GM19099 (cell line): ENCODE data around the gene TELO2.

Source experiments
- POLR2A ChIP-seq: IDR thresholded peaks from 3 replicates; pipeline ENCODE4 v1.6.1; 2011; ENCODE audit warnings: low read depth; ENCODE audit not compliant: insufficient read length; ENCODE audit errors: extremely low read depth

Gene TELO2

DNA sequence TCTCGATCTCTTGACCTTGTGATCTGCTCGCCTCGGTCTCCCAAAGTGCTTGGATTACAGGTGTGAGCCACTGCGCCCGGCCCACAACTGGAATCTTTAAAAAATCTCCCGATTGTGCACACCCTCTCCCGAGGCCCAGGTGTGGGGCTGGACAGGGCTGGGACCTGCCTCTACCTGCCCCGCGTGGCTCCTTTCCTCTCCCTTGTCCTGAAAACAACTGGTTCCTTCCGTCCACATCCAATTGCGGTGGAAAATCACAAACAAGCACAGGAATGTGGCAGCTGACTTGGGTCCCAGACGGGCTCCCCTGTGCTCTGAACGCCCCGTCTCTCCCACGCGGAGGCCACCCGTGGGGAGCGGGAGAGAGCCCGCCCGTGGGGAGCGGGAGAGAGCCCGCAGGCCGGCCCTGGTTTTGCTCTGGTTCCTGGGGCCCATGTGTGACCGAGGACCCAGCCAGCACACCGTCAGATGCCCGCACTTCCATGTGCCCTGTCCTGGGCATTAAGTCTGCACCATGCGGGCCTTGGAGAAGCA is 37.3 kb downstream of the TELO2 start:
- no peak for TF ChIP-seq POLR2A

DNA sequence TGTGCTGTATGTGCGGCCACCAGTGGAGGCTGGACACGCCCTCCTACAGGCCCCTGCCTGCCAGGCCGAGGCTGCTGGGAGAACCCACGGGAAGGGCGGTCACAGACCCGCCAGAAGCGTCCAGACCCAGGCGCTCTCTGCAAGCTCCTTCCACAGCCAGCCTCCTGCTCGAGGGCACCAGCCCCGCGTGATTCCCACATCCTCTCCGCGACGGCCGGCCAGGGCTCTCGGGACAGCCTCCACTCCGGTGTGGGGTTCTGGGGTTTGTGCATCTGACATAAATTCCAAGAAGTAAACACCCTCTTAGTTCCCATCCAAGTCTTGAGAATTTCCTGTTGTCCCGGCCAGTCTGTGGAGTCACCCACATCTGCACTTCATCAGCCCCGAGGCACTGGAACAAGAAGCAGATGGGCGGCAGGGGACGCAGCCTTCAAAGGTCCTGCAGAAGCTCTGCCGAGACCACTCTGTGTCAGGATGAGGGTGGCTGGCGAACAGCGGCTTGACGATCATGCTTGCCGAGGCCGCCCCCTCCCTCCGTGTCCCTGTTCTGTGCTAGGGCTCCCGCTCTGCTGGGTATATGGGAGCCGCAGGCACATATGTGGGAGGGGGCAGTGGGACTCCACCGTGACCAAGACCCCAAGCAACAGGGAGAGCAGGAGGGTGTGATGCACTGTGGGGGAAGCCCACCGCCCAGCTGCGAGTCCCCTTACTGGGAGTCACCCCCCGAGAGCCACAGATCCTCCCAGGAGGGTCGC is 37.9 kb downstream of the TELO2 start:
- TF ChIP-seq POLR2A: no peak

DNA sequence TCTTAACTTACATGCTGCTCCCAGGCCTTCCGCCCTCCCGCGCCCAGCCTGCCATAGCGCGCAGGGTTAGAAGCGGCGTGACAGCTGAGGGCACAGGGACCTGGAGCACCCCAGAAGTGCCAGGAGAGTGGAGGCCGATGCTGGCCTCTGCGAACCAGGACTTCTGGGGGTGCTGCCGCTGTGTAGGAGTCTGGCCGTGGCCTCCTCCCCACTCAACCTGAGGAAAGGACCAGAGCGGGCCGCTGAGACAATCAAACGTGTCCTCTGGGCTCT is 38.4 kb downstream of the TELO2 start:
- no peak for TF ChIP-seq POLR2A

GRCh38 chr16:1532081-1532760 is 39.1 kb downstream of the TELO2 start:
- no peak for TF ChIP-seq POLR2A

GRCh38 chr16:1532771-1533170 is 39.6 kb downstream of the TELO2 start:
- TF ChIP-seq POLR2A: no peak

- no peak for TF ChIP-seq POLR2A
Measured at GRCh38 chr16:1533443-1533951, 40.3 kb downstream of the TELO2 start, which contains the start of gene TMEM204. TSS of gene TMEM204 (plus strand) at chr16:1533666. CDS start at chr16:1534276, 610 bp downstream.

- TF ChIP-seq POLR2A: no peak
Measured at GRCh38 chr16:1534021-1535020, 41.2 kb downstream of the TELO2 start.

- no peak for TF ChIP-seq POLR2A
Measured at GRCh38 chr16:1535391-1536291, 42.5 kb downstream of the TELO2 start.

DNA sequence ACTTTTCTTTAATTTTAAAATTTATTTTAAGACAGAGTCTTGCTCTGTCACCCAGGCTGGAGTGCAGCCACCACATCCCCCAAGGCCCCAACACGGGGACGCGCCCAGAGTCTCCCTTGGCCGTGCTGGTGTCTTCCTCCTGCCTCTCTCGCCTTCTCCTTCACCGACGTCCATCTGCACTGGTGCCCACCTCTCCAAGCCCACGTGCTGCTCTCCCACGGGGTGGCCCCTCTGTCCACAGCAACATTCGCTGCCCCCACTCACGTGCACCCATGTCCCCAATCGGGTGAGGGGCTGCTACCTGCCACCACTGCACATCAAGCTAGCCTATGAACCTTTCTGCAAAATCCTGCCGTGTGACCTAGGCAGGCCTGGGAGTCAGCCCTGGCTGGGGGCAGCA is 43.4 kb downstream of the TELO2 start:
- no peak for TF ChIP-seq POLR2A

DNA sequence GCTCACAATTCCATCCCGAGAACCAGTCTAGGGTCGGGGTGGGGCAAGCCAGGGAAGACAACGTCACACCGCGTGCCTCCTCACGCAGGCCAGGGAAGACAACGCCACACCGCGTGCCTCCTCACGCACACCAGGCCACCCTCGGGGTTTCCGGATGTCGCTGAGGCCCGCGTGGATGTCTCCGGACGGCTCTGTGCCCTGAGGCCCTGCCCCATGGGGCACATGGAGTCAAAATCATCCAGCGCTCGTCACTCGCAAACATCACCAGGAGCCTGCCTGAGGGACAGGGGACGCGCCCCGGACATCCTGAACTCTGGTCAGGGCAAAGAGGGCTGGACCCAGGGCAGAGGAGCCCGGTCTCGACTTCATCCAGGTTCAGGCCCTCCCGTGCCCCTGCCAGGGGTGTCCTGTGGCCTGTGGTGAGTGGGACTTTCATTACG is 44.0 kb downstream of the TELO2 start:
- no peak for TF ChIP-seq POLR2A

DNA sequence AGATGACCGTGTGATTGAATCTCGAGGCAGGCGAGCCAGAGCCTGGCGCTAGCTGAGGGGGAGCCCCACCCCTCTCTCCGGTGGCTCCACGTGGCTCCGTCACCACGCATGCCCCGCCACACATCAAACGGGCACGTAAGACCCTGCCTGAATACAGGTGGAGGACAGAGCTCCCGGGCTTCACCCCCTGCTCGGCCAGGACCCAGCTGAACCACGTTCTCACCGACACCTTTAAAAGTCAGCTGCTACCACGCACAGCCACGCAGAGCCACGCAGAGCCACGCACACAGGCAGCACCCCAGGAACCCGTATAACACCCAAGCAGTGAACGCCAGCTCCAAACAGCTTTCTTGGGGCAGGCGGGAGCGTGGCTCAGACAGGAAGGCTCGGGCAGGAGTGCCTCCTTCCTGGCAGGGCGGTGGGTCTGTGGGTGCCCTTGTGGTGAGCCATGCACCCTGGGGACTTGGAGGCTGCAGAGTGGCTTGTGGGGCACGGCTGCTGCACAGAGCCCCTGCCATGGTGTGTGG is 44.7 kb downstream of the TELO2 start:
- no peak for TF ChIP-seq POLR2A

- TF ChIP-seq POLR2A: no peak
Measured at GRCh38 chr16:1538804-1539520, 45.8 kb downstream of the TELO2 start.

GRCh38 chr16:1539720-1540555 is 46.8 kb downstream of the TELO2 start:
- TF ChIP-seq POLR2A: no peak

GRCh38 chr16:1540556-1540855 is 47.3 kb downstream of the TELO2 start:
- TF ChIP-seq POLR2A: no peak
